VCaP (cell line): ENCODE results near the gene B3GALT5.
"Not testable (repeated sequence)": the region's sequence is repeated elsewhere in the genome, so short reads cannot be mapped to it uniquely, and the experiment has no call there.

Experiments used
- H3K27ac ChIP-seq: fragments of 450-650 bp; 2 replicates; pipeline ENCODE4 v1.5.1; 2017
- CTCF ChIP-seq: fragments of 450-650 bp; conservative IDR thresholded peaks from 2 replicates; pipeline ENCODE4 v1.5.1; 2017; ENCODE audit warnings: mild to moderate bottlenecking, moderate library complexity

B3GALT5 gene

GRCh38 chr21:39580744-39581143, 32.0 kb upstream of the B3GALT5 start:
- no peak for TF ChIP-seq CTCF
- H3K27ac ChIP-seq: no peak overlapping the region

DNA sequence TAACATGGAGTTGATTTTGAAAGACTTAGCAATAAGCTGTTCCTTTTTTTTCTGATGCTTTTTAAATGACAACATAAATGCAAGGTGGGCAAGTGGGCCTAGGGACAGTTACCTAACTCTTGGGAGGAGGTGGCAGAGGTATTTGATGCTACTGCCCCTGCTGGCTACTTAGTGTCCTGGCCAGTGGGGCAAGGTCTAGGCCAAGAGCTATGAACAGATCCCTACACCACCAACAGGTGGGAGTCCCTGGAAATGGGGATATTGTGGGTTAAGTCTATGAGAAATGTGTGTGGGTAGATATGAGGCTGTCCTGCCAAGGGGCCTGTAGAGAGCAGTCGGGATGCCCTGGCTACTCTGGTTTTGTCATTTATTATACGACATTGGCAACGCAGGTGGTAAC, 31.3 kb upstream of the B3GALT5 start:
- H3K27ac ChIP-seq: no peak overlapping the region
- TF ChIP-seq CTCF: no peak

GRCh38 chr21:39582749-39583148, 30.0 kb upstream of the B3GALT5 start:
- H3K27ac ChIP-seq: no peak overlapping the region
- TF ChIP-seq CTCF: no peak

DNA sequence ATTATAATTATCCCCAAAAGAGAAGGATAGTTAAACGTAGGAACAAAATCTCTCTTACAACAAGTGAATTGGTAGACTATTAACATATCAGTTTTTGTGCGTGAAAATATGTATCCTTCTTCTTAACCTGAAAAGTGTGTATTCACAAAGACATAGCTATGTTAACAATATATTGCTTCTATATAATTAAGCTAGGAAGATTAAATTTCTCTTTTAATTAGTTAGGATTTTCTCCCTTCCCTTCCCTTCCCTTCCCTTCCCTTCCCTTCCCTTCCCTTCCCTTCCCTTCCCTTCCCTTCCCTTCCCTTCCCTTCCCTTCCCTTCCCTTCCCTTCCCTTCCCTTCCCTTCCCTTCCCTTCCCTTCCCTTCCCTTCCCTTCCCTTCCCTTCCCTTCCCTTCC, 29.2 kb upstream of the B3GALT5 start:
- not testable (repeated sequence) for H3K27ac ChIP-seq

DNA sequence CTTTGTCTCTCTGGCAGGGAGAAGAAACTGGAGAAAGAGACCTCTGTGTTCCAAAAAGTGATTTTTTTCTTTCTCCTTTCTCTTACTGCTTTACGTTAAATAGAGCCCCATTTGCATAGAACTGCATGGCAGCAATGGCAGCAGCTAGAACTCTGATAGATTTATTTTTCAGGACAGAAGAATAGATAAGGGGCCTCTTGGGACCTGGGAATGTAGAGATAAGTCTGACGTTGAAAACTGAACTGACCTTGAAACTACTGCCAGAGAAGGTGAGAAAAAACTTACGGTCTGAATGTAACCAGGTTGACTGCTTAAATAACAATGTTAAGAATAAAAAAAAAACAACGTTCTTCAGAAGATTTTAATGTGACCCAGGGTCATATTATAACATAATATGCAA, 25.4 kb upstream of the B3GALT5 start:
- no peak for TF ChIP-seq CTCF
- no peak overlapping the region for H3K27ac ChIP-seq

DNA sequence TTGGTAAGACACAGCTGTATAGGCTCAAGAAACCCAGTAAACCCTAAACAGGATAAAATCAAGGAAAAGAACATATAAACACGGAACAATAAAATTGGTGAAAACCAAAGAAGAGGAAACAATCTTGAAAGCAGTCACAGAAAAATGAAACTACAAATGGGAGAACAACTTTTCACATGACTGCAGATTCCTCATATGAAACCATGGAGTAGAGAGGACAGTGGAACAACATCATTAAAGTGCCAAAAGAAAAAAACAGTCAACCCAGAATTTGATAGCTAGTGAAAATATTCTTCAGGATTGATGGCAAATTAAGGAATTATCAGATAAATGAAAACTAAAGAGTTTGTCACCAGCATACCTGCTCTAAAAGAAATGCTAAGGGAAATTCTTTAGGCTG, 23.9 kb upstream of the B3GALT5 start:
- no peak for TF ChIP-seq CTCF
- H3K27ac ChIP-seq: no peak overlapping the region

DNA sequence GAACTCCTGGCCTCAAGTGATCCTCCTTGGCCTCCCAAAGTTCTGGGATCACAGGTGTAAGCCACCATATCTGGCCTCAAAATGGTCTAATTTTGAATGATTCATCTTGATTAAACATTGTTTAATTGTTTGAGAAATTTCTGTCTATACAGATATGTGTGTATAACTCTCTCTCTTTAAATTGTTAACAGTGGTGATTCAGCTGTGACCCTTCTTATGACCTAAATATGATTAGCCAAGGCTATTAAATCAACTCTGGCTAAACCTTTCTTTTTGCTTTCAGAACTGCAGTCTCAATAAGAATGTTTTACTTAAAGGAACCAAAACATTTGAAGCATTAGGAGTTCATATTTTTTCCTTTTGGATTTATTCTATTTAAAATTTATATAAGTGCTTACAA, 19.2 kb upstream of the B3GALT5 start:
- no peak for TF ChIP-seq CTCF

DNA sequence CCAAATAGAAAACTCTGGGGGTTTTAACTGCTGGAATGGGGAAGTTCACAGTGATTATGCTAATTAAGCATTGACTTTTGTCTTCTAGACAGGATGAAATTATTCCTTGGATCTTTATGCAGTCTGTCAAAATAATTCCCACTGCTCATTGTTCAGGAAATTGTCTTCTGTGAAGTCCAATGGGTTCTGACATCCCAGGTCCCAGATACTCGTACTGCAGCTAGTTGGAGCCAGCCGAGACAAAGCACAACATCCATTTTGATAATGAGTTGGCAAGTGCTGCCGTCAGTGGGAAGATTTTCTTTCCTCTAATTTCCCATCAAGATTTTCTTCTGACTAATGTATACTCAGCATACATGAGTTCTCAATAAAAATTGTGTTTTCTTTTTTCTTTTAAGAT, 17.3 kb upstream of the B3GALT5 start:
- TF ChIP-seq CTCF: no peak

More for the DNA sequence above, 19.2 kb upstream of the B3GALT5 start:
- H3K27ac ChIP-seq: no peak overlapping the region

More for the DNA sequence above, 17.3 kb upstream of the B3GALT5 start:
- no peak overlapping the region for H3K27ac ChIP-seq
